Chondrocyte (in vitro differentiated cells): ENCODE data around the gene FNDC8. TPM values are rescaled to one million over a fixed set of nuclear protein-coding genes. Genes with fewer than 3 reads are reported as not detected.

Experiments used
- DNase-seq: peaks from one replicate; pipeline ENCODE4 v3.0.0; 2021; ENCODE audit warnings: mixed read lengths, low spot score
- H3K27ac Mint-ChIP-seq: one replicate; pipeline ENCODE4 v1.8.0; 2021; ENCODE audit warnings: mild to moderate bottlenecking, moderate library complexity, mixed read lengths; ENCODE audit not compliant: unreplicated experiment
- H3K27me3 Mint-ChIP-seq: 2 replicates; pipeline ENCODE4 v1.8.0; 2021; ENCODE audit warnings: low read depth, mixed read lengths
- H3K36me3 Mint-ChIP-seq: 2 replicates; pipeline ENCODE4 v1.8.0; 2021; ENCODE audit warnings: low read depth, mixed read lengths
- H3K4me1 Mint-ChIP-seq: 2 replicates; pipeline ENCODE4 v1.8.0; 2021; ENCODE audit warnings: low read depth, mild to moderate bottlenecking, mixed read lengths
- H3K4me3 Mint-ChIP-seq: one replicate; pipeline ENCODE4 v1.8.0; 2021; ENCODE audit warnings: mild to moderate bottlenecking, moderate library complexity, mixed read lengths; ENCODE audit not compliant: unreplicated experiment
- H3K9me3 Mint-ChIP-seq: 2 replicates; pipeline ENCODE4 v1.8.0; 2021; ENCODE audit warnings: low read depth, mixed read lengths
- CTCF ChIP-seq: fragments of 200-600 bp; sonication (generic); IDR thresholded peaks from 2 replicates; pipeline ENCODE4 v1.5.0; 2021; ENCODE audit warnings: antibody characterized with exemption, mild to moderate bottlenecking, moderate library complexity
- total RNA-seq: library from RNA; stranded (reverse); gene quantifications from 3 replicates; pipeline ENCODE4 v1.2.1, GENCODE V29; 2021

The FNDC8 gene
- total RNA-seq, 1 donor from 2014 or later: not detected

GRCh38 chr17:35079547-35080423 is 41.6 kb upstream of the FNDC8 start:
- H3K4me1 Mint-ChIP-seq: peaks cover 24% of the 10 kb centered on the region
- H3K27me3 Mint-ChIP-seq: no peaks in the 10 kb centered on the region
- no peak for DNase-seq
- H3K9me3 Mint-ChIP-seq: no peaks in the 10 kb centered on the region
- H3K4me3 Mint-ChIP-seq: no peak overlapping the region
- TF ChIP-seq CTCF: no peak
- H3K27ac Mint-ChIP-seq: no peak overlapping the region
- H3K36me3 Mint-ChIP-seq: no peaks in the 10 kb centered on the region

GRCh38 chr17:35080536-35080935 is 40.9 kb upstream of the FNDC8 start:
- no peaks in the 10 kb centered on the region for H3K27me3 Mint-ChIP-seq
- TF ChIP-seq CTCF: no peak

GRCh38 chr17:35081638-35082037 is 39.8 kb upstream of the FNDC8 start:
- Mint-ChIP-seq H3K4me3 (no peak overlapping the region), H3K27me3 (no peaks in the 10 kb centered on the region), H3K27ac (no peak overlapping the region), H3K36me3 (no peaks in the 10 kb centered on the region), H3K4me1 (peaks cover 21% of the 10 kb centered on the region), H3K9me3 (no peaks in the 10 kb centered on the region)
- no peak for TF ChIP-seq CTCF
- no peak for DNase-seq

More at GRCh38 chr17:35080536-35080935, 40.9 kb upstream of the FNDC8 start:
- Mint-ChIP-seq H3K27ac (no peak overlapping the region), H3K36me3 (no peaks in the 10 kb centered on the region), H3K9me3 (no peaks in the 10 kb centered on the region), H3K4me1 (peaks cover 19% of the 10 kb centered on the region), H3K4me3 (no peak overlapping the region)
- DNase-seq: no peak

- TF ChIP-seq CTCF: no peak
- Mint-ChIP-seq H3K4me1 (peaks cover 25% of the 10 kb centered on the region), H3K36me3 (no peaks in the 10 kb centered on the region), H3K4me3 (no peak overlapping the region), H3K27ac (peak overlapping the region; percentile 42), H3K9me3 (no peaks in the 10 kb centered on the region), H3K27me3 (no peaks in the 10 kb centered on the region)
- no peak for DNase-seq
Observed at GRCh38 chr17:35082073-35082657, 39.2 kb upstream of the FNDC8 start.

GRCh38 chr17:35083071-35083470 is 38.3 kb upstream of the FNDC8 start:
- no peaks in the 10 kb centered on the region for H3K27me3 Mint-ChIP-seq
- H3K4me3 Mint-ChIP-seq: no peak overlapping the region
- no peak for TF ChIP-seq CTCF
- H3K27ac Mint-ChIP-seq: no peak overlapping the region
- H3K4me1 Mint-ChIP-seq: peaks cover 34% of the 10 kb centered on the region
- no peak for DNase-seq
- H3K36me3 Mint-ChIP-seq: no peaks in the 10 kb centered on the region
- H3K9me3 Mint-ChIP-seq: no peaks in the 10 kb centered on the region
